NCI-H524 treated with DMSO at 0.1 percent for 48 hours (cell line): ENCODE results near the gene LBR.
"Not testable (repeated sequence)": the region's sequence is repeated elsewhere in the genome, so short reads cannot be mapped to it uniquely, and the experiment has no call there.

Experiments
- DNase-seq: peaks from one replicate; lab custom pipeline; 2025; lab: John Stamatoyannopoulos, UW

The LBR gene

DNA sequence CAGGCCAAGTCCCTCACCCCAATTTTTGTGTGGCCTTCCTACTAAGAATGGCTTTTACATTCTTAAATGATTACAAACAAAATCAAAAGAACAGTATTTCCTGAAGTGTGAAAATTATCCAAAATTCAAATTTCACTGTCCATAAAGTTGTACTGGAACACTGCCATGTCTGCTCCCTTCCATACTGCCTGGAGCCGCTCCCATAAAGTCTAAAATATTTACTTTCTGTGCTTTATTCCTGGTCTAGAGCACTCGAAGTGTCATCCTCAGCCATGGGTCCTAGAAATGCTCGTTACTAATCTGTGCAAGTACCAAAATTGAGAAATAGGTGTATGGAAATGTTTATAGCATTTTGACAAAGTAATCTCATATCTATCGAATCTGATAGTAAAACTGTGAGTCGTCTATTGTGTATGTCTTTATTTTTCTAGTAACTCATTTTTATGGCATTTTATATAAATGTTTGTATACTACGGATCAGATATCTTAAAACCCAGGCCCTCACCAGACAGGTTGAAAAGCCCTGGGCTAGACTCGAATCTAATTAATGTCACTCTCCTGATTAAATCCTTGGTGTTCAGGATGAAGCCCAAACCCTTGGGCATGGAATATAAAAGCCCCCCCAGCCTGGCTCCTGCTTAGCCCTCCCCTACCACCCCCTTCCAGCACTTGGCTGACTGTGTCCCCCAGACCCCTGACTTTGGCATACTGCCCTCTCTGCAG lies 4.9 kb downstream of the LBR start:
- DNase-seq: no peak

DNA sequence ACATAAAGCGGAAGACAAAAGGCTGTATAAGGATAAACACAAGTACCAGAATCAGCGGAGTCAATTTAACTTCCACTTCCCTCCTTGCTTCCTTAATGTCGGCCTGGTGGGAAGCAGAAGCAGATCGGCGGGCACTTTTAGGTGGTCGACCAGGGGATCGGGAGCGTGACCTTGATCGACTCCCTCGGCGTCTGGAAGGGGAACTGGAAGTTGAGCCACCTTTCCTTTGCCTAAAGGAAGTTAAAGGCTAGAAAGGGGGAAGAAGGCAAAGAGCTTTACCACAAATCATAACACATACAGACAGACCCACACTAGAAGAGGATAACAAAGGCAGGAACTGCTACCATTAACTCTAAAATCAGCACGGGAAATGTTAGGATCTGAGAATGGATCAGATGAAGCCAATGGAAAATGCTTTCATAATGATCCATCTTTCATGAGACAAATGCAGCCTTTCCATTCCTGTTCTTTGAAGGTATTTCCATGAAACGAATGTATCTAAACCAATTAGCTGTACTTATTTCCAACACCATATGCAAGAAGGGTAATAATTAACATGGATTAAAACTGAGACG lies 5.7 kb downstream of the LBR start:
- DNase-seq: no peak

DNA sequence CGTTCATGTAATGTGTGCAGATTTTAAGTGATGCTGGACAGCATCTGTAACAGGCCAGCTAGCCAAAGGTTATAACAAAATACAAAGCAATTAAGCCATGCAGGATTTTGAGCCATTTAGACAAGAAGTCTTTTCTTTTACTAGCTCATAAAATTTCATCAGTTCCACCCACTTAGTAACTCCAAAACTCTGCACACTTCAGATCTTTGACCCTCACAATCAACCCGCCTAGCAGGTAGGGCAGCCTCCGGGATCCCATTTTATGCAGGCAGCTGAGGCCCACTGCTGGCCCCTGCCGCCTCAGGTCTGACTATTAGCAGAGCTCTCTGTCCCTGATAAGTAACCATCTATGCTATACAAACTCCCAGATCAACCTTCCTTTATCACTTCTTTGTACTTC lies 9.2 kb downstream of the LBR start:
- DNase-seq: no peak

DNA sequence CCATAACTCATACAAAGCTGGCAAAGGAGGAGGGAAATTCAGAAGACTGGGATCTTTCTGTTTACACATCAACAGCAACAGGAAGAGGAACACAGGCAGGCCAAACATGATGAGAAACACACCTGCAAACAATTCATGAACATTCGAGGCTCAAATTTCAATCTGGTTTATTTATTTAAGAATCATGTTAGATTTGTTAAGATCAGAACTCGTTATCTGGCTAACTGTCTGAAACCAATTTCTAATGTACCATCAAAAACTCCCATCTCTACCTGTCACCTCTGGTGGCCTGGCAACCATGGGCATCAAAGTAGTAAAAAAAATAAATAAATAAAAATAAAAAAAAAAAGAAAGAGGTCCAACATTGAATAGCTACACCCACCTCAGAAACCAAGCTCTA lies 9.8 kb downstream of the LBR start:
- DNase-seq: no peak

DNA sequence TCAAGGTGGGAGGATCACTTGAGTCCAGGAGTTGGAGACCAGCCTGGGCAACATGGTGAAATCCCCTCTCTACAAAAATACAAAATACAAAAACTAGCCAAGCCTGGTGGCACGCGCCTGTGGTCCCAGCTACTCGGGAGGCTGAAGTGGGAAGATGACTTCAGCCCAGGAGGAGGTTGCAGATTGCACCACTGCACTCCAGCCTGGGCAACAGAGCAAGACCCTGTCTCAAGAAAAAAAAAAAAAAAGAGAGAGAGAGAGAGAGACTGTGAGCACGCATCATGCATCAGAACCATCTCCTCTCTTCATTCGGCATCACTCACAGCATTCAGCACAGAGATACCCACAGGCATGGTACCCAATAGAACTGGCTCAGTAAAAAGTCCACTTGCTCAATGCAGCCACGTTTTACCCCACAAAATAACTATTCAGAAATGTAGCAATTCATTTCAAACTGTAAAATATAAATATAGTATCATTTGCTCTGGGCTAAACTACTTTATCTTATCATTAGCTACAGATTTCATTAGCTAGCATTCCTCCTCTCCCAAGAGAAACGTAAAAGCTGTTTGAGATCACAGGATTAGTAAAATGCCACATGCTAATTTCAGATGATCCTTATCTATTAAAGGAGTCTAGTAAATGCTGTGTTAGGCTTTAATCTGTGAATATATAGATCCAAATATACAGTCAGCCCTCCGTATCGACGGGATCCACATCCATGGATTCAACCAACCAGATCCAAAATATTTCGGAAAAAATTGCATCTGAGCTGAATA lies 11.7 kb downstream of the LBR start:
- DNase-seq: no peak

DNA sequence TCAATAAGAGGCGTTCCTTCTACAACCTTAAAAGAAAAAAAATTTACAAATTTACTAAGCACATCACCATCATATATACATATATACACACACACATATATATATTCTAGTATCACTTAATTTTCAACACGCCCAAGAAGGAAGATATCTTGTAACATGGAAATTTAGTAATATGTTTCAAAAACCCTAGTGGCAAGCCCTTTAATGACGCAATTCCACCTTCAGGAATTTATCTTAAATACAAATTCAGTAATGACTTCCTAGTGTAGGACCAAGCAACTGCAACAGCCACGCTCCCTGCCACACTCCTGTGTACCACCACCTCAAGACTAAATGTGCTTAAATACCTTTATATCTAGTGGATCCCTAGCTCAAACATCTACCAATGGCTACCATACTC lies 12.5 kb downstream of the LBR start:
- no peak for DNase-seq

DNA sequence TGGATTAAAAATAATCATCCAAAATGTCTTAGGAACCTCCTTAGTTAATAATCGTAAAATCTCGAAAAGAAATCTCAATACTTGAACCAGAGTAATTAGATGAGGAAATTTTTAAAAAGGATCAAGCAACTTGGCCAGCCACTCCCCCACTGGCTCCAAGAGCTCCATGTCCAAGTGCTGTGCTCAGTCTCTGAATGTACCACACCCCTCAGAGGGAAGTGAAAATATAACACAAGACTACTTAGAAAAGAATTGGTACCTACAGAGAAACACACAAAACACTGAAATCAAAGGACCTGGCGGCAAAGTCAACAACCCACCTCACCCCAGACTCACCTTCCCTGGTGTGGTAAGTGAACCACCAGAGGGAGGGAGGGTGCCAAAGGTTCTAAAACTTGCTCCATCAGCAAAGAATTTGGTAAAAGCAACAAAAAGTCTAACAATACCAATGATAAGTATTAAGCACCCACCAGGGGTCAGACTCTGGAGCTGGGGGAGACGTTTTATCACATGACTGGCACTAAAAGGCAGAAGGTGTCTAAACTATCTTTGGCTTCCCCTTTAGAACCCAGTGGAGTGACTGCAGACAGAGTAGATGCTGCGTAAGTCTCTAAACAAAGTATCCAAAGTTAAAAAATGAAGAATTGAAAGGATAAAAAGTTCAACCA lies 14.0 kb downstream of the LBR start:
- no peak for DNase-seq

DNA sequence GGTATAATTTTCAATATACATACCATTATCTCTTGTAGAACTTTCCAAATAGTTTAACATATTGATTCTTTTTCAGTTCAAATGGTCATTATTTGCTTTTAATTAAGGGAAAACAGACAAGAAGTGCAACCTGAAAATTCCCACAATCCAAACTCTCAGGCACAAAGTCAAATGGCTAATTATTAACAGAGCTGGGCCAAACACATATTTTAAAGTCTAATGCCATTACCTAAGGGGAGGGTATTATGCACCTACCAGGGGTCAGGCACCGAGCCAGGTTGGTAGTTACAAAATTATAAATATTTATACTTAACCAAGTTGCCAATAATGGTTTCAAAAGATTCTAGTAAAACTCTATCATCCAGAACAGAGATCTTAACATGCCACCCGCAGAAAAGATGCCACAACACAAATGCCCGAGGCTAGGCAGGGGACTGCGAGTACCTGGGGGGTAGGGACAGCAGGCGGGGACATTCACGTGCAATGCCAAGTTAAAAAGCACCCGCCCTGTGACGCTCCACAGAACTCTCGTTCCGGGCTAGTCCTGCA lies 15.0 kb downstream of the LBR start:
- DNase-seq: no peak

DNA sequence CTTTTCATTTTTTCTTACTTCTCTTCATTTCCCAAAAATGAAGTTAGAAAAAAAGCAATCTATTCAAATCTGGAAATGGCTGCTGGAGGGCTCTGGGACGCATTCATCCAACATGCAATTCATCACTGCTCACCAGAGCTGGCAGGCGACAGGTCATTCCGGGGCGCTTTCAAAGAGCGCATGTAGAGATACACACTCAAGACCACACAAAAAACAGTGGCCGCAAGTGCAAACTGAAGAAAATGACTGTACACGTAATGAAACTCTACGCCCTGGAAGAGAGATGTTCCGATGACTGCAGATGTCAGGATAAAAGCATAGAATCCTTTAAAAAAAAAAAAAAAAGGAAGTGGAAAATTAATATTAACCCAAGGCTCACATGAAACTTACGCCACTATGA lies 15.5 kb downstream of the LBR start:
- no peak for DNase-seq

DNA sequence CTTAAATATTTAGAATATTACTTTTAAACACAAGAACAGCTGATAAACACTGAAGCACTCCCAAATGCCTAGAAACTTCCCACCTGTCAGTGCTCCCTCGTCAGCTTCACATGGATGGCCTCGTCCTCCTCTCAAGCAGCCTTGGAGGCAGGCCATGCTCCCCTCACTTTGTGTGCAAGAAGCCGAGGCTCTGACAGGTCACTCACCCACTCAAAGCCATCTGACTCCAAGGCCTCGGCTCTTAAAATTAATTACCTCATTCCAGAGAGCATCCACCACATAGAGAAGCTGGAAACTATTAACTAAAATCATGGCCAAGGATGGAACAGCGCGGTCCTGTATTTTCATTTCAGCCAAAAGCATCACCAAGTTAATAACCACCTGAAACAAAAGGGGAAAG lies 17.8 kb downstream of the LBR start:
- no peak for DNase-seq

DNA sequence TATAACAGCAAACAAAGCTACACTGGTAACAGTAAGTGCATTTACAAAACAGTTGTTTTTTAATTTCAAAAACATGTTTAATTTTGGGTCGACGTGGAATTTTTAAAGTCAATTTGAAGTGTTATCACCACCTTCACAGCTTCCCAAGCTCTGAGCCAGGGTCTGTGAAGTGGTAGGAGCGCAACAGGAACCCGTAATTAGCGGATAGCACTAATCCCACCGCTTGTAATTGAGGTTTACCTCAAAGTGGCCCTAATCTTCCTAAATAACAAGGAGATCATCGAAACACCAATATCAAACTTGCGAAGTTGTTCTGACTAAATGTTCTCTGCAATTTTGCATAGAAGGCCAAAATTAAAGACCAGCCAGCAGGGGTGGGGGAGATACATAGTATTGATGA lies 18.8 kb downstream of the LBR start:
- DNase-seq: no peak

DNA sequence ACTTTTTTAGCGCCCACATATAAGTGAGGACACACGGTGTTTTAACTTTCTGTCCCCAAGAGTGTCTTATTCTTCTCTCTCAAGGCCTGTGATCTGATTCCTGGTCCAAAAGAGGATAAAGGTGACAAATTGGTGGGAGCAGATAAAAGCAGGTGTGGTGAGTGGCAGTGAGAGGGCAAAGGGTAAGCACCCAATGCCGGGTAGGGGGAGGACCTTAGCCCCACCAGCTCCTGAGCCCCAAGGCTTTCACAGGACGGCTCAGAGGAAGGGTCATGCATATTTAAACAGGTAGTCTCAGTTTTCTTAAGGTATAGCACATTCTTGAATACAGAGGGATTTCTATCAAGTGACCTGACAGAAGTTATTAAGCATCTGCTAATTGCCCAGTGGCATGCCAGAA lies 19.6 kb downstream of the LBR start:
- no peak for DNase-seq

DNA sequence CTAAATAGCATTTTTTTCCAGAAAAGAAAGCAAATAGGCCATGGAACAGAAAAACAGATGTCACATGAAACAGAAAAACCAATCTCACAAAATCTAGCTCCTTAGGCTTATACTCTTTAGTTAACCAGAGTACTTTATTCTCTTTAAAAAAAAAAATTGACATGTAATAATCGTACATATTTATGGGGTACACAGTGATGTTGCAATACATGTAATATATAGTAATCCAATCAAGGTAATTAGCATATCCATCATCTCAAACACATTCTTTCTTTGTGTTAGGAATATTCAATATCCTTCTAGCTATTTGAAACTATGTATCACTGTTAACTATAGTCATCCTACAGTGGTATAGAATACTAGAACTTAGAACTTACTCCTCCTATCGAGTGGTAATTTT lies 20.1 kb downstream of the LBR start:
- DNase-seq: no peak

DNA sequence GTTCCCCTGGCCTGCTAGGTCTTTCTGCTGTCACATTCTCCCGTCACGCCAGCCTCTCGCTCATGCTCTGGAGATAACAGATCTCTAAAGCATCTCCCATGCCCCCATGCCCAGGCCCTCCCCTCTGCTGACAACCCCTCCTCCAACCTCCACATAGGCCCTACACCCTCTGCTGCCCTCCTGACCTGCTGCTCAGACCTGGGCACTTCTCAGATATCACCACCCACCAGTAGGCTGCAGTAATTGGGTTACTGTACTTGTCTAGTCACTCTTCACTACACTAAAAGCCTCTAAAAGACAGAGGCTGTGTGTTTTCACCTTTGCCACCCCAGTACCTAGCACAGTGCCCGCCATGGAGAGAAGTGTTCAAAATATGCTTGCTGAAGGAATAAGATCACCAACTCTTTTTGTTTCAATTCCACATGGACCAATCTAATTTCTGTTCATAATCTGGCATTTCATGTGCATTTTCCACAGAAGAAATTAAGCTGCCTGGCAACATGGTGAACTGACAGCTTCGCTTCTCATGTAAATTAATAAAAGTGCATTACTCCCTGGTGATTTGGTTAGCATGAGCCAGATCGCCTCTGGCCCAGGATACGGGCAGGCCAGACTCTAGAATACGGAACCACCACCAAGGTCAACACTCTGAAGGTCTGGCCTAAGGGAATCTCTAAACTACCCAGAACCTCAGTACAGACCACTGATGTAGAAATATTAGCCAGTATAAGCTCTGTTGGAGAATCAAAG lies 20.7 kb downstream of the LBR start:
- no peak for DNase-seq

DNA sequence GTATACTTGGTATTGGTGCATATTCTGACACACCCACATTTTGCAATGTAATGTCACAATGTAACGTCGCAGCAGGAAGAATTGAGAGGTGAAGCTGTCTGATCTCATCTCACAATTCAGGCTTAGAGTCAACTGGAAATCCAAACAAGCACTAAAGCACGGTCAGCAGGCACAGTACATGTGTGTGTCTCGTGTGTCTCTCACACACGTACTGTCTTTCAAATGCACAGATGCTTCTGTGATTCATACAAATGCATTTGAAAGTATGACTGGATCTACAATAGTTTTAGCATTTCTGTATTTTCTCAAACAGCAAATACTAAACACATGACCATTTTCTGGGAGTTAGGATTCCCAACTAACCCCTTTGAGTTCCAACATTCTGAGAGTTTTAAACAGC lies 26.9 kb downstream of the LBR start:
- no peak for DNase-seq

DNA sequence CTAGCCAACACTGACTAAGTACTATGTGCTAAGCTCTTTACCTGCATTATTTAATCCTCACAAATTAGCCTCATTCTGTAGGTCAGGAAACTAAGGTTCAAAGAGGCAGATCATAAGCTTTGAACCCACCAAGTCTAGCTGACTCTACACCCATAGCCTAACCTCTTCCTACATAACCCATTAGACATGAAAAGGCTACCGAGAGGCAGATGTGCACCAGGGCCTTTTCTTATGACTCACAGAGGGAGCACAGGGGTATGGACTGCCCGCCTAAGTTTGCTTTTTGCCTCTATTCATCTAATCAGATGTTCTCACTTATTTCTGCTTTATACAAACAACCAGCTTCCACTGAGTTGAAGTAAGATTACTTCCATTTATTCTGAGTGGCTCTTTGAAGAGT lies 31.5 kb downstream of the LBR start:
- DNase-seq: no peak

DNA sequence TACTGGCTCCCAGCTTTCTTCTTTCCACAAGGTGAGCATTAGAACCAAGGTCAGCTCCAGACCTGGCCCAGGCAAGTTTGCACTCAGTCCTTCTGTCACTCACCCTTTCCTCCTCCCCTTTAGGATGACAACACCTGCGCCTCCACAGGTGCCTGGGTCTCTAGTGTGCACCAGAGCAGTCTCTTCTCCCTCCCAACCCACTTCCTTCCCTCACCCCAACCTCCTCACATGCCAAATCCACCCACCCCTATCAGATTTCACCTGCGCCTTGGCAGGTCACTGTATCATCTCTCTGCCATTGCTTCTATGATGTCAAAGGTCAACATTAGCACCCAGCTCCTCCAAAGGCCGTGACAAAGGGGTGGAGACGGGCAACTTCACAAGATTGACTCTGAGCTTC lies 38.0 kb downstream of the LBR start:
- no peak for DNase-seq

DNA sequence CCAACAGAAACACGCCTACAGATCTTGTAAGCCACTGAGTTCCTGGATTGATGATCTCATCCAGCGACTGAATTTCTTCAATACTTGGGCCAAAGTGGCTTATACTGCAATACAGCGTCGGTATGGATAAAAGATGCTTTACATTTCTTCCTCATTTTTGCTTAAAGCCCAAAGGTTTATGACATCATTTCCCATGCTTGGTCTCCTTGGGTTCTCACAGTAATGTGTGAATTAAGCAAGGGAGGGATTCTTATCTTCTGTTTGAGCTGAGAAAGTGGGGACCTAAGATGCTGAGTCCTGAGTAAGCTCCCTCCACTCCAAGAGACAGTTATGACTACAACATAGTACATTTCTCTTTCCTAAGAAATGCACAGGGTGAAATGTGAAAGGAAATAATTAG lies 39.5 kb downstream of the LBR start:
- DNase-seq: no peak

DNA sequence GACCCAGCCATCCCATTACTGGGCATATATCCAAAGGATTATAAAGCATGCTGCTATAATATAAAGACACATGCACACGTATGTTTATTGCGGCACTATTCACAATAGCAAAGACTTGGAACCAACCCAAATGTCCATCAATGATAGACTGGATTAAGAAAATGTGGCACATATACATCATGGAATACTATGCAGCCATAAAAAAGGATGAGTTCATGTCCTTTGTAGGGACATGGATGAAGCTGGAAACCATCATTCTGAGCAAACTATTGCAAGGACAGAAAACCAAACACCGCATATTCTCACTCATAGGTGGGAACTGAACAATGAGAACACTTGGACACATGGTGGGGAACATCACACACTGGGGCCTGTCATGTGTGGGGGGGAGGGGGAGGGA lies 41.0 kb downstream of the LBR start:
- not testable (repeated sequence) for DNase-seq

DNA sequence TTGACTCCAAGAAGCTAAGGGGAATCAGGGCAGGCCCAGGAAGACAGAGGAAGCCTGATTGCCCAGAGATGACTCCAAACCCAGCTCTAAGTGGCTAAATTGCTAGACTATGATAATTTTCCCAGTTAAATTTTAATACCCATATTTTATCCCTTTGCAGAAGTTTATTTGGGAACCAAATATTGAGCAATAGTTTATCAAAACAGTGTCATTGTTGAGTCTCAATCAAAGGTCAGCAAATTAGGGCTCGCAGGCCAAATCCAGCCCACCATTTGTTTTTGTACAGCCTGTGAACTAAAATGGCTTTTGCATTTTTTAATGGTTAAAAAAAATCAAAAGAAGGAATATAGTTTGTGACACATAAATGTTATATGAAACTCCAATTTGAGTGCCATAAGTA lies 47.1 kb downstream of the LBR start:
- DNase-seq: no peak

DNA sequence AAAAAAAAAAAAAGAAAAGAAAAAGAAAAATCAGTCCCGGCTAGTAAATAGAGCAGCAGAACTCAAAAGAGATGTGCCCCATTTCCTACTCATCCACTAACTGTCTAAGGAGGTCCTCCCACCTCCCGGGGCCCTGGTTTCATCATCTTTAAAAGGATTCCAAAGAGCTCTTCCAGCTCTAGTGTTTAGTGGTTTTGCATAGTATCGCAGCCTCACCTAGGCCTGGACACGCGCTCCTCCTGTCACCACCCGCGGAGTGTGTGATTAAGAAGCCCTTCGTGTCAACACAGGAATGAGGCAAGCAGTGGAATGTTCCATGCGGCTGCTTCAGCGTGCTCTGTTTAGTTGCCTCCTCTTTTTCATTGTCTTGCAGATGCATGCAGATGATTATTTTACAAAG lies 49.0 kb downstream of the LBR start:
- no peak for DNase-seq

DNA sequence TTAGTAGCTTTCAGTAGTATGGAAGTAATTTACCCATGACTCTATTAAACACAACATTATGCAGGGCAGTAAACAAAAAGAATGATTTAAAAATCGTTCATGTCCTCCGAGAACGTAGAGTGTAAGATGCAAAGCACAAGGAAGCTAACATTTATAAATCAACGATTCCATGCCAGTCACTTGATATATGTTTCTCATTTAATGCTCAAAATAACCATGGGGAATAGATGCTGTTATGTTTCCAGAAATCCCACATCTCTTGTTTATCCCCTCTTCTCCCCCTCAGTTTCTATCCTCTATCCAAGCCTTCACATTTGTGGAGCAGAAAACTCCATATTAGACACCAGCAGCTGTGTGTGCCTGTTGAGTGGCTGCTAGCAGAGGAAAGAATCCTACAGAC lies 52.8 kb downstream of the LBR start:
- no peak for DNase-seq
